NT2/D1 (cell line): ENCODE data around the gene RBBP4.

Experiments
- DNase-seq: peaks from one replicate; pipeline ENCODE4 v3.0.0-alpha.2; 2011; ENCODE audit warnings: low read depth, low spot score
- H3K27me3 ChIP-seq: 2 replicates; pipeline ENCODE4 v1.6.0; 2011; ENCODE audit warnings: mild to moderate bottlenecking; ENCODE audit not compliant: insufficient read length, insufficient read depth
- H3K36me3 ChIP-seq: 2 replicates; pipeline ENCODE4 v1.6.1; 2011; ENCODE audit warnings: mild to moderate bottlenecking, low read length, mixed read lengths; ENCODE audit not compliant: insufficient read depth, insufficient read length
- H3K4me1 ChIP-seq: 2 replicates; pipeline ENCODE4 v1.5.1; 2011; ENCODE audit not compliant: insufficient read depth, insufficient read length
- H3K4me3 ChIP-seq: 2 replicates; pipeline ENCODE4 v1.5.1; 2011; ENCODE audit warnings: low read depth; ENCODE audit not compliant: insufficient read length
- H3K9ac ChIP-seq: 2 replicates; pipeline ENCODE4 v1.6.0; 2011; ENCODE audit warnings: low read depth; ENCODE audit not compliant: insufficient read length
- H3K9me3 ChIP-seq: 2 replicates; pipeline ENCODE4 v1.5.1; 2011; ENCODE audit warnings: mild to moderate bottlenecking, low read length; ENCODE audit not compliant: insufficient read depth
- SUZ12 ChIP-seq: IDR thresholded peaks from 2 replicates; pipeline ENCODE4 v1.6.1; 2011; ENCODE audit not compliant: insufficient read length, insufficient read depth; ENCODE audit errors: extremely low read depth
- YY1 ChIP-seq: IDR thresholded peaks from 2 replicates; pipeline ENCODE4 v1.6.1; 2011; ENCODE audit not compliant: insufficient read length, insufficient read depth
- ZNF274 ChIP-seq: IDR thresholded peaks from 2 replicates; pipeline ENCODE4 v1.6.1; 2011; ENCODE audit warnings: mild to moderate bottlenecking, low read depth, low read length

The RBBP4 gene

DNA sequence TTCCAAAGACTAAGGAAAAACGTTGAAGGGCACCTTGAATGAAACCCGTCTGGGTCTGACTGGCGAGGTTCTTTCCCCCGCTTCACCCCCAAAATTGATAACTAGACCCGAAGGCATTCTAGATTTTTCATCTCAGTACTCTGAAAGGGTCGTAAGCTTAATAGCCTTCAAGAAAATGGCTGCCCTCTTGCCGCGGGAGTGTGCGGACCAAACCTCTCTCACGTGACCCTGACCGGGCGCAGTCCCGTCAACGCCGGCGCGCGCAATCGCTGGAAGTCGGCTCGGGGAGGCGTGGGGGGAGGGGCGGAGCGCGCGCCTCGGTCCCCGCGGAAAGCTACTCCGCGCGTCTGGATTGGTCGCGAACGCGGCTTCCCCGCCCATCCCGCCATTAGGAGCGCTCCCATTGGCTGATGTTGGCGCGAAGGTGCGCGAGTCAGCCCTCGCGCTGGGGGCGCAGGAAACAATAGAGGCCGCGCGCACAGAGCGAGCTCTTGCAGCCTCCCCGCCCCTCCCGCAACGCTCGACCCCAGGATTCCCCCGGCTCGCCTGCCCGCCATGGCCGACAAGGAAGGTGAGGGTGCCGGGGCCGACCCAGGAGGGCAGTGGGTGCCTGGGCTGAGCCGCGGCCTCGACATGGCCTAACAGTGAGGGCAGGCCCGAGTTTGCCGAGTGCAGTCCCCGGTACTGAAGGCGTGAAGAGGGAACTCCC, at the start of gene RBBP4:
Gene RBBP4 (plus strand): TSS at position 457 of the 709 bp plus-strand sequence. CDS start 99 bp downstream, at position 556.
- Histone ChIP-seq H3K4me1 (peaks cover 3% of the 10 kb centered on the region), H3K9ac (peak within 1 kb of the TSS; percentile 95), H3K9me3 (no peaks in the 10 kb centered on the region), H3K36me3 (peaks cover 52% of the 10 kb centered on the region), H3K4me3 (peak within 1 kb of the TSS; percentile 96), H3K27me3 (no peaks in the 10 kb centered on the region)
- TF ChIP-seq YY1 (peak; percentile 66), SUZ12 (no peak)
- peak; percentile 99 for DNase-seq

- Histone ChIP-seq H3K4me3 (no peak overlapping the region), H3K9ac (no peak overlapping the region), H3K36me3 (peaks cover 24% of the 10 kb centered on the region), H3K4me1 (no peaks in the 10 kb centered on the region), H3K9me3 (no peaks in the 10 kb centered on the region), H3K27me3 (no peaks in the 10 kb centered on the region)
- DNase-seq: no peak
- TF ChIP-seq YY1: no peak
- no peak for TF ChIP-seq ZNF274
- TF ChIP-seq SUZ12: no peak
Observed at GRCh38 chr1:32605711-32606424, 45.1 kb upstream of the RBBP4 start.

DNA sequence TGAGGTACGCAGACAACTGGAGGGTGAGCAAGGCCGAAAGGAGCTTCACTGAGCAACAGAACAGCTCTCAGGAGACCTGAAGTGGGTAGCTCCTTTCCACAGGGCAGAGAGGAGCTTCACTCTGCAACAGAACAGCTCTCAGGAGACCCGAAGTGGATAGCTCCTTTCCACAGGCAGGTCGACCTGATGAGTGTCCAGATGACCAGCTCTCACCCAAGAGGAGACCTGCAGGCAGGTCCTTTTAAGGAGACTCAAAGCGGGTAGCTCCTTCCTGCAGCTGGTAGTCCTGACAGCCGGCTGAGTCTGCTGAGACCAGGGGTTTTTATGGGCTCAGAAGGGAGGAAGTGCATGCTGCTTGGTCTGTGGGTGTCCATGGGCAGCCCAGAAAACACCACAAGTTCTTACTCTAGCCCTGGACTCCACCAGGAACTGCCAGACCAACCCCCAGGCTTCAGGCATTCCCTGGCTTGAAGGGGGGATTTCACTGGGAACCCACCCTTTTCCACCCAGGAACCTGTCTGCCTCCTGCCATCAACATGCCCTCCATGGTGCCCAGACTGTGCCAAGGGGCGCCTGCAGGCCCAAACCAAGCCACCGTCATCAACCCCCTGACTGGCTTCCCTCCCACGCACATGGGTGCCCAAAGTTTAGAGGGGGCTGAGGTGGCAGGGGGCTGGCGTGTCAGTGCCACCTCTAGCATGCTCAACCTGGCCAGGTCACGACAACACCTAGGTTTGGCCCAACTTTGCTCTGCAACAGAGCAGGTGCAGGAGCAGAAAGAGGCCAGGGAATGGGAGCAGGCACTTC, 44.2 kb upstream of the RBBP4 start:
- no peak for DNase-seq
- Histone ChIP-seq H3K9ac (no peak overlapping the region), H3K4me1 (no peaks in the 10 kb centered on the region), H3K4me3 (no peak overlapping the region), H3K9me3 (no peaks in the 10 kb centered on the region), H3K36me3 (peaks cover 22% of the 10 kb centered on the region), H3K27me3 (no peaks in the 10 kb centered on the region)
- TF ChIP-seq ZNF274 (no peak), YY1 (no peak), SUZ12 (no peak)

- H3K9ac ChIP-seq: no peak overlapping the region
- no peak overlapping the region for H3K4me3 ChIP-seq
- H3K9me3 ChIP-seq: no peaks in the 10 kb centered on the region
- H3K27me3 ChIP-seq: no peaks in the 10 kb centered on the region
- no peak for DNase-seq
- H3K4me1 ChIP-seq: peaks cover 2% of the 10 kb centered on the region
- no peak for TF ChIP-seq SUZ12
- no peak for TF ChIP-seq YY1
- TF ChIP-seq ZNF274: no peak
- peaks cover 19% of the 10 kb centered on the region for H3K36me3 ChIP-seq
Observed at GRCh38 chr1:32609180-32609579, 41.8 kb upstream of the RBBP4 start.

- peak overlapping the region; percentile 21 for H3K9ac ChIP-seq
- H3K9me3 ChIP-seq: no peaks in the 10 kb centered on the region
- no peaks in the 10 kb centered on the region for H3K27me3 ChIP-seq
- H3K4me3 ChIP-seq: peak overlapping the region; percentile 21
- peaks cover 10% of the 10 kb centered on the region for H3K36me3 ChIP-seq
- TF ChIP-seq SUZ12 (no peak), ZNF274 (no peak), YY1 (no peak)
- peaks cover 2% of the 10 kb centered on the region for H3K4me1 ChIP-seq
- no peak for DNase-seq
Observed at GRCh38 chr1:32611859-32612188, 39.2 kb upstream of the RBBP4 start.

- H3K4me1 ChIP-seq: peaks cover 2% of the 10 kb centered on the region
- peak overlapping the region; percentile 21 for H3K4me3 ChIP-seq
- peak; percentile 80 for DNase-seq
- TF ChIP-seq SUZ12 (no peak), YY1 (no peak), ZNF274 (no peak)
- peaks cover 5% of the 10 kb centered on the region for H3K36me3 ChIP-seq
- H3K9ac ChIP-seq: peak overlapping the region; percentile 21
- H3K9me3 ChIP-seq: no peaks in the 10 kb centered on the region
- H3K27me3 ChIP-seq: no peaks in the 10 kb centered on the region
Observed at GRCh38 chr1:32612189-32612881, 38.7 kb upstream of the RBBP4 start.

DNA sequence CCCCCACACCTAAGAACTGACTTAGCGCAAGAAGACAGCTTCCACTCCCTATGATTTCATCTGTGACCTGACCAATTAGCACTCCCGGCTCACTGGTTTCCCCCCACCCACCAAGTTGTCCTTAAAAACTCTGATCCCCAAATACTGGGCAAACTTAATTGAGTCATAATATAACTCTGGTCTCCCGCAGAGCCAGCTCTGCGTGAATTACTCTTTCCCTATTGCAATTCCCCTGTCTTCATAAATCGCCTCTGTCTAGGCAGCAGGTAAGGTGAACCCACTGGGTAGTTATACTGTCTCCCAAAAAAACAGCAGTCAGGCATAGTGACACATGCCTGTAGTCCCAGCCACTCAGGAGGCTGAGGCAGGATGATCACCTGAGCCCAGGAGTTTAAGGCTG, 37.5 kb upstream of the RBBP4 start:
- H3K9me3 ChIP-seq: no peaks in the 10 kb centered on the region
- TF ChIP-seq YY1 (no peak), ZNF274 (no peak), SUZ12 (no peak)
- no peaks in the 10 kb centered on the region for H3K27me3 ChIP-seq
- H3K4me1 ChIP-seq: peaks cover 2% of the 10 kb centered on the region
- no peak overlapping the region for H3K4me3 ChIP-seq
- DNase-seq: no peak
- no peak overlapping the region for H3K9ac ChIP-seq
- H3K36me3 ChIP-seq: peaks cover 11% of the 10 kb centered on the region
